ENCODE results near the gene RNF166.

RNF166 gene

GRCh38 chr16:88719267-88719932, 13.2 kb upstream of the RNF166 start:
- no peak for TF ChIP-seq CTCF (IDR thresholded peaks at IDR 0.05; ENCODE audit: low read depth, low read length)
- H3K27me3 ChIP-seq, result no peaks in the 10 kb centered on the region
- H3K9me3 ChIP-seq, result no peaks in the 10 kb centered on the region
- DNase-seq, result no peak
- peaks cover 25% of the 10 kb centered on the region for H3K36me3 ChIP-seq
- no peak overlapping the region for H3K4me3 ChIP-seq (ENCODE audit: low read depth, low read length)
- H3K4me1 ChIP-seq, result no peaks in the 10 kb centered on the region

- TF ChIP-seq CTCF (IDR thresholded peaks at IDR 0.05; ENCODE audit: low read depth, low read length), result no peak
- H3K4me3 ChIP-seq (ENCODE audit: low read depth, low read length), result no peak overlapping the region
- peaks cover 36% of the 10 kb centered on the region for H3K36me3 ChIP-seq
- no peak for DNase-seq
- H3K27me3 ChIP-seq, result no peaks in the 10 kb centered on the region
- H3K4me1 ChIP-seq, result no peaks in the 10 kb centered on the region
- no peaks in the 10 kb centered on the region for H3K9me3 ChIP-seq
These were observed 12.0 kb upstream of the RNF166 start for GRCh38 chr16:88718178-88718577.

GRCh38 chr16:88716601-88717001, 10.4 kb upstream of the RNF166 start:
- Histone ChIP-seq H3K4me1 (no peaks in the 10 kb centered on the region), H3K36me3 (peaks cover 36% of the 10 kb centered on the region)

GRCh38 chr16:88716201-88716600, 10.0 kb upstream of the RNF166 start:
- Histone ChIP-seq H3K36me3 (peaks cover 36% of the 10 kb centered on the region), H3K9me3 (no peaks in the 10 kb centered on the region), H3K4me1 (no peaks in the 10 kb centered on the region), H3K4me3 (ENCODE audit: low read depth, low read length) (no peak overlapping the region), H3K27me3 (no peaks in the 10 kb centered on the region)
- DNase-seq, result no peak
- no peak for TF ChIP-seq CTCF (IDR thresholded peaks at IDR 0.05; ENCODE audit: low read depth, low read length)

More at GRCh38 chr16:88716601-88717001, 10.4 kb upstream of the RNF166 start:
- DNase-seq, result no peak
- no peak for TF ChIP-seq CTCF (IDR thresholded peaks at IDR 0.05; ENCODE audit: low read depth, low read length)
- H3K9me3 ChIP-seq, result no peaks in the 10 kb centered on the region
- H3K27me3 ChIP-seq, result no peaks in the 10 kb centered on the region
- H3K4me3 ChIP-seq (ENCODE audit: low read depth, low read length), result no peak overlapping the region

GRCh38 chr16:88715312-88716190, 9.3 kb upstream of the RNF166 start:
- no peak overlapping the region for H3K4me3 ChIP-seq (ENCODE audit: low read depth, low read length)
- no peak for TF ChIP-seq CTCF (IDR thresholded peaks at IDR 0.05; ENCODE audit: low read depth, low read length)
- no peak for DNase-seq
- H3K9me3 ChIP-seq, result no peaks in the 10 kb centered on the region
- no peaks in the 10 kb centered on the region for H3K27me3 ChIP-seq
- H3K36me3 ChIP-seq, result peaks cover 36% of the 10 kb centered on the region
- no peaks in the 10 kb centered on the region for H3K4me1 ChIP-seq
